Thoracic aorta (tissue), 2 donors: Measurements from ENCODE around the gene C11orf21. TPM values are rescaled to one million over a fixed set of nuclear protein-coding genes. Genes with fewer than 3 reads are reported as not detected.
A peak's percentile ranks its signal among the peaks of the same experiment; 100 is the strongest.

ENCODE experiments used
- ATAC-seq: fragments of 150-250 bp; one replicate; pipeline ENCODE4 v1.8.0; 2017; ENCODE audit warnings: low read depth; ENCODE audit not compliant: insufficient number of reproducible peaks, low FRiP score
- DNase-seq: peaks from one replicate; pipeline ENCODE4 v3.0.0-alpha.2; 2020; ENCODE audit warnings: low spot score
- H3K27ac ChIP-seq, 2 donors: fragments of 200-600 bp; sonication (generic); 1 replicate in 1 of 2; 2 replicates in 1 of 2; pipeline ENCODE4 v1.5.1; 2016; ENCODE audit warnings: mild to moderate bottlenecking in 2 of 2, moderate library complexity in 2 of 2
- H3K27me3 ChIP-seq: fragments of 200-600 bp; sonication (generic); replicated peaks from 2 replicates; pipeline ENCODE4 v1.6.0; 2016; ENCODE audit warnings: mild to moderate bottlenecking; ENCODE audit not compliant: insufficient read depth
- H3K36me3 ChIP-seq: fragments of 200-600 bp; sonication (generic); one replicate; pipeline ENCODE4 v1.5.1; 2016
- H3K4me1 ChIP-seq, 2 donors: fragments of 200-600 bp; sonication (generic); 1 replicate in 1 of 2; 2 replicates in 1 of 2; pipeline versions ENCODE4 v1.5.1 to v1.6.0; 2016; ENCODE audit warnings: low read depth in 2 of 2, mild to moderate bottlenecking in 1 of 2; ENCODE audit not compliant: control insufficient read depth in 1 of 2
- H3K4me3 ChIP-seq: fragments of 200-600 bp; sonication (generic); 2 replicates; pipeline ENCODE4 v1.5.1; 2016; ENCODE audit warnings: mild to moderate bottlenecking
- H3K9me3 ChIP-seq: fragments of 200-600 bp; sonication (generic); 2 replicates; pipeline ENCODE4 v1.5.1; 2016
- total RNA-seq, 2 donors: library from RNA; depleted of rRNA; stranded (reverse); fragments of >200 nt; gene quantifications; one replicate each; pipeline versions ENCODE4 v1.1.0 to v1.2.3, GENCODE V29; 2016
- TF ChIP-seq, protein P1 (sequence below): fragments of 200-600 bp; sonication (generic); IDR thresholded peaks from one replicate; pipeline ENCODE4 v1.5.1; 2019; ENCODE audit warnings: antibody characterized with exemption

The C11orf21 gene
- total RNA-seq, 2 donors from 2014 or later: 1.1 to 4.3 TPM

DNA sequence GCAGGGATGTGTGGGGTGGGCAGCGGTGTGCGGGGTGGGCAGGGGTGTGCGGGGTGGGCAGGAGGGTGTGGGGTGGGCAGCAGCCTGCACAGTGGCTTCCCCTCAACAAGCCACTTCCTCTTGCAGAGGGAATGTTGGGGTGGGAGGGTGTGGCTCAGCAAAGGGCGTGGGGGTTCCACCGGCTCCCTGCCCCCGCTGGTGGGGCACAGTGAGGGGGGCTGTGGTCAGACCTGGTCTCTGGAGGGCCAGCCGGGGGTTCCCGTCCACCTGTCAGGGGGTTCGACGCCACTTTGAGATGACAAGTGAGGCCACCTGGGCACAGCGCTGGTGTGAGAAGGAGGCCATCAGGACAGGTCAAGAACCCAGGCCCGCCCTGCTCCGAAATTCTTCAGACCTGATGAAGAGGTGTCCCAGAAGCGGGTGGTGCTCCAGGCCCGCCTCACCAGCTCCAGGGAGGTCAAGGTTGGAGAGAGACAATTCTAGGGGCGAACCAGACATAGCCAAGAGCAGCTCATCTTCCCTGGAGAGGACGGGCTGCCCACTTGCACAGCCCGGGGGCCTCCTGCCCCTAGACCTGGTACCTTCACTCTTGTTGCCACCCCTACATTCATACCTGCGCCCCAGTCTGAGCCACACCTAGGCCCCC lies 1.3 kb downstream of the C11orf21 start:
- Histone ChIP-seq H3K4me1 (peaks cover 18 to 34% of the 10 kb centered on the region in 2 donors), H3K27ac (no peak overlapping the region), H3K4me3 (peak overlapping the region; percentile 19), H3K9me3 (no peaks in the 10 kb centered on the region), H3K27me3 (no peaks in the 10 kb centered on the region), H3K36me3 (no peaks in the 10 kb centered on the region)
- TF ChIP-seq, protein P1, sequence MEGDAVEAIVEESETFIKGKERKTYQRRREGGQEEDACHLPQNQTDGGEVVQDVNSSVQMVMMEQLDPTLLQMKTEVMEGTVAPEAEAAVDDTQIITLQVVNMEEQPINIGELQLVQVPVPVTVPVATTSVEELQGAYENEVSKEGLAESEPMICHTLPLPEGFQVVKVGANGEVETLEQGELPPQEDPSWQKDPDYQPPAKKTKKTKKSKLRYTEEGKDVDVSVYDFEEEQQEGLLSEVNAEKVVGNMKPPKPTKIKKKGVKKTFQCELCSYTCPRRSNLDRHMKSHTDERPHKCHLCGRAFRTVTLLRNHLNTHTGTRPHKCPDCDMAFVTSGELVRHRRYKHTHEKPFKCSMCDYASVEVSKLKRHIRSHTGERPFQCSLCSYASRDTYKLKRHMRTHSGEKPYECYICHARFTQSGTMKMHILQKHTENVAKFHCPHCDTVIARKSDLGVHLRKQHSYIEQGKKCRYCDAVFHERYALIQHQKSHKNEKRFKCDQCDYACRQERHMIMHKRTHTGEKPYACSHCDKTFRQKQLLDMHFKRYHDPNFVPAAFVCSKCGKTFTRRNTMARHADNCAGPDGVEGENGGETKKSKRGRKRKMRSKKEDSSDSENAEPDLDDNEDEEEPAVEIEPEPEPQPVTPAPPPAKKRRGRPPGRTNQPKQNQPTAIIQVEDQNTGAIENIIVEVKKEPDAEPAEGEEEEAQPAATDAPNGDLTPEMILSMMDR: no peak
- ATAC-seq (no peak), DNase-seq (no peak)

DNA sequence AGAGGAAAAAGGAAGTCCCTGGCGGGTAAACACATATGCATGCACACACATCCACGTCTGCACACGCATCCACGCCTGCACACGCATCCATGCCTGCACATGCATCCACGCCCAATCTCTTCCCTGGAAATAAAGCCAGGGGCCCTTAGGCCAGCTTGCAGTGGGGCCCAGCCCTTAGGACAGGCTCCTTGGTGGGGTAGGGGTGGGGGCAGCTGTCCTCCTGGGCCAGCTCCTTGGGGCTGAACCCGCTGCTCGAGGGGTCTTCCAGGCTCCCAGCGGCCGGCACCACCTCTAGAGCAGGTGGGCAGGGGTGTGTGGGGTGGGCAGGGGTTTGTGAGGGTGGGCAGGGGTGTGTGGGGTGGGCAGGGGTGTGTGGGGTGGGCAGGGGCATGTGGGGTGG lies 1.9 kb downstream of the C11orf21 start:
- DNase-seq (no peak), ATAC-seq (no peak)
- H3K4me1 ChIP-seq: peaks cover 13 to 28% of the 10 kb centered on the region in 2 donors
- no peaks in the 10 kb centered on the region for H3K9me3 ChIP-seq
- no peak overlapping the region for H3K4me3 ChIP-seq
- TF ChIP-seq, protein P1: no peak
- no peaks in the 10 kb centered on the region for H3K27me3 ChIP-seq
- H3K36me3 ChIP-seq: no peaks in the 10 kb centered on the region
- H3K27ac ChIP-seq: no peak overlapping the region

DNA sequence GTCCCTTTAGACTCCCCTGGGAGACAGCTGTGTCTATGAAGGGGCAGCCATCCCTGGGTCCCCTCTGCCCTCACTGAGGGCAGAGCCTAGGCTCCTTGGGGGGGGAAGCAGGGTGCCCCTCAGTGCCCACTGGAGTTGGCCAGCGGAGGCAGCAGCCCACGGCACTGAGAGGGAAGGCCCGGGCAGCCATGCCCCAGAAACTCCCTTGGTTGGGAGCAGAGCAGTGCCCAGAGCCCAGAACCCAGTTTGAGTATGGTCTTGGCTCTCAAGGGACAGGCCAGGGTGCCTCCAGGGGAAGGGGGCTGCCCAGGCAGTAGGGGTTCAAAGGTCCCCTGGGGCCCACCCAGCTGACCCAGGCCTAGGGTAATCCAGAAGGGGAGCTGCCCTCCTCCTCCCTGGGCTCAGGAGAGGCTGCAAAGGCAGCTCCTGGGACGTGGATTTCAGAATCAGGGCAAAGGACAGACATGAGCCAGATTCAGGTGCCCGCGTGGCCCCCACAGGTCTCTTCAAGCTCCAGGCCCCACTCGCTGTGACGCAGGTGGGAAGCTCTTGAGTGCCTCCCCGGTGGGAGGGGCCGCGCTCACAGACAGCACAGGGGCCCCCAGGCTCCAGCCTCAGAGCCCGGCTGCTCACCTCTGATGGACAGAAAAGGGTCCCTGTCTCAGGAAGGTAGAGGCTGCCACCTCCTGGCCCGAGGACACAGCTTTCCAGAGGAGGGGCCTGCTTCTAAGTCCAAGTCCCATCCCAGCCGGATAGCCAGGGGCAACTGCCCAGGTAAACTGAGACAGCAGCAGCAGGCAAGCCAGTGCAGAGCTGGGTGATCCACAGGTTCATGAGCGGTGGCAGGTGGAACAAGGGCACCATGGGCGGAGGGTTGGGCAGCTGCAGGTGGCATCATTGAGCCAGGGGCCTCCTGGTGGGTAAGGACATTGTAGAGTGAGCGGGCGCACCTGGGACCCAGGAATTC lies 2.6 kb downstream of the C11orf21 start:
- TF ChIP-seq, protein P1: no peak
- no peaks in the 10 kb centered on the region for H3K9me3 ChIP-seq
- no peaks in the 10 kb centered on the region for H3K27me3 ChIP-seq
- H3K27ac ChIP-seq: no peak overlapping the region
- DNase-seq (no peak), ATAC-seq (no peak)
- H3K4me1 ChIP-seq: peaks cover 10 to 21% of the 10 kb centered on the region in 2 donors
- H3K36me3 ChIP-seq: no peaks in the 10 kb centered on the region
- H3K4me3 ChIP-seq: no peak overlapping the region

DNA sequence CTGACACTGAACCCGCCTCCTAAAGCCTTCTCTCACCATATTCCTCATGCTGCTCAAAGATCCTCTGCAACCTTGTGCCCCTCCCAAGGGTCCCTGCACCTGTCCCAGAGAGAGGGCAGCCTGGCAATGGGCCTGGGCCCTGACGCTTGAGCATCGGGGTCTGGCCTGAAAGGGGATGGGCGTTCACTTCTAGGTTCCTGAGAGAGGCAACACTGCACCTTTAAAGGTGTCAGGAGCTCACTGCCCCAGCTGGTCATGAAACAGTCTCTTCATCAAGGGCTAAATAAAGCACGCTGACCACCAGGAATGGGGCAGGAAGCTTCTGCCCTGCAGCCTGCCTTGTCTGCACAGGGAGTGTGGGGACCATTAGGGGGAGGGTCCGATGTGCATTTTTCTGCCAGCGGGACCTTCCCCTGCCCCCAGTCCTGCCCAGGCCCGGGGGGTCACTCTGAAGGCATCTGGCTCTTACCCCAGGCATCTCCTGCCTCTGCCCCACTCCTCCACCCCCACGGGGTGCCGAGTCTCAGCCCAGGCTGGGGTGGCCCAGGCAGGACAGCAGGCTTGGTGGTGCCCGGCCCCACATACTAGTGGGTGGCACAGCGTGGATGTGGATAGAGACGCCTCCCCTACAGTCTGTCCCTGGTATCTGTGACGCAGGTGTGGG lies 3.5 kb downstream of the C11orf21 start:
- no peak overlapping the region for H3K4me3 ChIP-seq
- H3K27ac ChIP-seq: no peak overlapping the region
- no peak for ATAC-seq
- H3K9me3 ChIP-seq: no peaks in the 10 kb centered on the region
- no peaks in the 10 kb centered on the region for H3K27me3 ChIP-seq
- TF ChIP-seq, protein P1: no peak
- H3K4me1 ChIP-seq: peaks cover 8 to 13% of the 10 kb centered on the region in 2 donors
- no peaks in the 10 kb centered on the region for H3K36me3 ChIP-seq
- no peak for DNase-seq

DNA sequence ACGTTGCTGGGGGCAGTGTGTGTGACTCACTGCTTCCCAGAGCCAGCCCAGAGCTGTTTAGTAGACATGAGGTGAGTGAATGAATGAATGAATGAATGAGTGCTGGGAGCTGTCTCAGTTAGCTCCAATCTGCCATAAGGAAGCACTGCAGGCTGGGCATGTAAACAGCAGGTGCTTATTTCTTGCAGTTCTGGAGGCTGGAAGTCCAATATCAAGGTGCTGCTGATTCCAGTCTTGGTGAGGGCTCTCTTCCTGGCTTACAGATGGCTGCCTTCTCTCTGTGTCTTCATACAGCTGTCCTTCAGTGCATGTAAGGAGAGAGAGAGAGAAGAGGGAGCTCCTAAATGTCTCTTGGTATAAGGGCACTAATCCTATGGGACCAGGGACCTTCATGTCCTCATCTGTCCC lies 4.1 kb downstream of the C11orf21 start:
- no peak for DNase-seq
- no peak overlapping the region for H3K4me3 ChIP-seq
- ATAC-seq: no peak
- no peaks in the 10 kb centered on the region for H3K36me3 ChIP-seq
- H3K27ac ChIP-seq: no peak overlapping the region
- no peaks in the 10 kb centered on the region for H3K9me3 ChIP-seq
- H3K4me1 ChIP-seq: peaks cover 1 to 6% of the 10 kb centered on the region in 2 donors
- H3K27me3 ChIP-seq: no peaks in the 10 kb centered on the region
- TF ChIP-seq, protein P1: no peak
